Endometrium (tissue), 2 donors: Measurements from ENCODE around the gene FOXO1.

ENCODE experiments used
- FAIRE-seq: peaks from 2 replicates; lab custom pipeline; 2012; peaks lifted over from hg19 to GRCh38; lab: Jason Lieb, UNC
- donor health status: control.
- donor health status: control.

FOXO1 gene

DNA sequence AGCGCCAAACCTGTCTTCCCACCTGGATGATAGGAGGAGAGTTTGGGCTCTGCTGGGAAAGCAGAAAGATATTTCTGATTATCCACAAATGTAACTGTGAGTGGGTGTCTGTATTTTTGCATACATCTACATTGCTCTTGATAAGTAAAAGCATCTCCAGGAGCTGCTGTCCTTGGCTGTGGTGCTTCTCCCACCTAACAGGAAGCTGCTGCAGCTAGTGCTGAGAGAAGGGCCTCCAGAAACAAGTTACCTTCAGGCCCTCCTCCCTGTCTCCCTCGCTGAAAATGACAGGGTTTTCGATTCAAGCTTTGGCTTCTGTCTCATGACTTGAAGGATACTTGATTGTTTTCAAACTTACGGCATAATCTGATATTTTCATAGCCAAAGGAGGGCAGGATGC, 90.1 kb downstream of the FOXO1 start:
- no peak for FAIRE-seq

DNA sequence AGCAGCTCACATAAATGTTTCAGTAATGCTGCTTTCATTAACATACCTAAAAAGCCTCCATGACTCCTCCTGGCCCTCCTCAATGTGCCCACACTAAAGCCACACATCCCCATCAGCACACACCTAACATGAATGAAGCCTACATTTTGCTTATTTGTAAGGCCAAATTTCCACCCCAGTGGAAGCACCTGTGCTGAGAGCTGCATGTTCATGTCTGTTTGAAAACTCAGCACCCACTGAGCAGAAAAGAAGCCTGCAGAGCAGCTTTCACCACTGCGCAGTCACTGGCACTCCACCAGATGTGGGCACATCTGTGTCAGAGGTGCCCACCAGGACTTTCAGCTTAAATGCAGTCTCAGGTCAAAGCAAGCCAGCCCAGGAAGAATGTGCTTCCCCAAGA, 93.5 kb downstream of the FOXO1 start:
- FAIRE-seq: no peak

DNA sequence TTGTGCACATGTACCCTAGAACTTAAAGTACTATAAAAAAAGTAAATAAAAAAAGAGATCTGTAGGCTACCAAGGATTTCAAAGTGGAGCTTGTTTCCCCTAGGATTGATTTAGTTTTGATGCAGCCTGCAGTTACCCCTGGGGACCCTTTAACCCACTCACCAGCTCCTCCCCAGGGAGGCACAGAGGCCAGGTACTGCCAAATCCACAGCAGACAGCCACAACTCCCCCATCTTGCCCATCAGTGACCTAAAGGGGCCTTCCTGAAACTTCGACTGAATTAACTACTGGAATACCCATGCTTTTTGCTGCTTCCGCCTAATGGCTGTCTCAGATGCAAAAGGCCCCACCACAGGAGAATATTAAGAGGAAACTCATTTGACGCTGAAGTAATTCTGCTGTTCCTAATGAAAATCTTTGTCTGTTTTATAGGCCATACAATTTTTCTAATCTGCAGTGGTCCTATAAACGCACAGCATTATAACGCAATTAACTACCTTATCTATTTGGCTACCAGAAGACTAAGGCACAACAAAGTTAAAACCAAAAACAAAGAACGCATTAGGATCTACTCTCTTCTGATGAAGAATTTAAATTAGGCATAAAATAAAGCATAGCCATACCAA, 95.0 kb downstream of the FOXO1 start:
- FAIRE-seq: no peak

DNA sequence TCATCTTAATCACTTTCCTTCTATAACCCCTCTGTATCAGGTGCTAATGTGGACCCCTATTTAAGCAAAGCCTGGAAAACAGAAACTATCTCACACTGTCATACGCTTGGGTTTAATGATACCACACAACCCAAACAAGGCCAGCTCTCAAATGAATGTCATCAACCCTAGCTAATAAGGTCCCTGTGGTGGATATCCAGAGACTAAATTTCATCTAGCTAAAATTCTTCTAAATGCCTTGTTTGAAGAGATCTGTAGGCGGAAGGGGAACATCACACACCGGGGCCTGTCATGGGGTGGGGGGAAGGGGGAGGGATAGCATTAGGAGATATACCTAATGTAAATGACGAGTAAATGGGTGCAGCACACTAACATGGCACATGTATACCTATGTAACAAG, 95.5 kb downstream of the FOXO1 start:
- no peak for FAIRE-seq

DNA sequence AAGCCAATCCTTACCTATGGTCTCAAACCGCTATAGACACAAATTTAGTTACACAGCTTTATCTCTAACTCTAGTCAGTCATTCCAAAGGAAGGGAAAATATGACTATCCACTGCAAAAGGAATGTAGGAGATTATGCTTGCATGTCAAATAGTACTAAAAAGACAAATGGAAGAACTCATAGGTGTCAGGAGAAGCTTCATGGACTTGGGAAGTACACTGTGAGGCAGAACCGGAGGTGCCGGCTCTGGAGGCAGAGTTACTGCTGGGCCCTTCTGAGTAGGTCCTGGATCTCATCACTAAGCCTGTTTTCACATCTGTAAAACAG, 97.5 kb downstream of the FOXO1 start:
- no peak for FAIRE-seq

DNA sequence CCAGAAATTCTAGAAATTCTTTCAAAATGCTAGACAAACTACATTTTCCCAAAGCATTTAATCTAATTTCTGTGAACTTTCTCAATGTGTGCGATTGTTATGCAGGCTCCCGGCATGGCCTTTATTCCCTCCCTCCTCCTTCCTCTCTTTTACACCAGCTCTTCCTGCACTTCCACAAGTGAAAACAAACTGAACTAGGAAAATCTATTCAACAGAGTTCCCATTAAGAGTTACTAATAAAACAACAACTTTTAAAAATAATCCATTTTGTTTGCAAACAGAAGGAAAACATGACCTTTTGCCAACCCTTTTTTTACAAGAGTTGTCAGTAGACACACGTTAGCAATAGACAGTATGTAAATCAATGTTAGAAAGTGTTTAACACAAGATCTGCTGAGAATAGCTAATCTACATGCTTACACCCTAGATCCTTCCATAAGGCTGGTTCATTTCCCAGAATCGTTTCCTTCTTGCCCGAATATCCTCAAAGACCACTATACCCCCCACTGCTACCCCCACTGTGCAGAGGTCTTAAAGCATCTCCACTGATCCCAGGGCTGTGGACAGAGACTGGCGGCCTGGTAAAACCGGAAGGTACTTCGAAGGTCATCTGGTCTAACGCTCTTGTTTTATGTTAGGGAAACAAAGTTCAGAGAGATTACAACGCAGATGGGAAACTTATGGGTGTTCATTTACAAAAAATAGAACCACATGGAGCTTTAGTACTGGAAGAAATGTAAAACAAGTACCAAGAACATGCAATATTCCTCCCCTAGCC, 98.0 kb downstream of the FOXO1 start:
- FAIRE-seq: peak; percentile 78

DNA sequence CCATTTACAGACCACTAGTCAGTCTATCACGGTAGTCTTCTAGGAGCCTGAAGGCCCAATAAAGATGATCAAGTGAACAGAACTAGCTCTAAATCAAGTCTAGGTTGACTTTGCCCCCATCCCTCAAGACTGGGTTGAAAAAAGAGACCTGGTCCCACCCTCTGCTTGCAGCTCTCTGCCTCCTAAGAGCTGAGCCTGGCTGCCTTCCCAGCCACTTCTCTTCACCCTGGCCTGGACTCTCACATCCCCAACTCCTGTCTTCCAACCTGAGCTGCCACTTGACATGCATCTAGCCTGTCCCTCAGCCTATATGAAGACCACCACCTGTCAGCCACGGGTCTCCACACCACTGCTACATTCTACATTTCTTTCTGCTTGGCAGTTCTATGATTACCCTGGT, 99.6 kb downstream of the FOXO1 start:
- no peak for FAIRE-seq

DNA sequence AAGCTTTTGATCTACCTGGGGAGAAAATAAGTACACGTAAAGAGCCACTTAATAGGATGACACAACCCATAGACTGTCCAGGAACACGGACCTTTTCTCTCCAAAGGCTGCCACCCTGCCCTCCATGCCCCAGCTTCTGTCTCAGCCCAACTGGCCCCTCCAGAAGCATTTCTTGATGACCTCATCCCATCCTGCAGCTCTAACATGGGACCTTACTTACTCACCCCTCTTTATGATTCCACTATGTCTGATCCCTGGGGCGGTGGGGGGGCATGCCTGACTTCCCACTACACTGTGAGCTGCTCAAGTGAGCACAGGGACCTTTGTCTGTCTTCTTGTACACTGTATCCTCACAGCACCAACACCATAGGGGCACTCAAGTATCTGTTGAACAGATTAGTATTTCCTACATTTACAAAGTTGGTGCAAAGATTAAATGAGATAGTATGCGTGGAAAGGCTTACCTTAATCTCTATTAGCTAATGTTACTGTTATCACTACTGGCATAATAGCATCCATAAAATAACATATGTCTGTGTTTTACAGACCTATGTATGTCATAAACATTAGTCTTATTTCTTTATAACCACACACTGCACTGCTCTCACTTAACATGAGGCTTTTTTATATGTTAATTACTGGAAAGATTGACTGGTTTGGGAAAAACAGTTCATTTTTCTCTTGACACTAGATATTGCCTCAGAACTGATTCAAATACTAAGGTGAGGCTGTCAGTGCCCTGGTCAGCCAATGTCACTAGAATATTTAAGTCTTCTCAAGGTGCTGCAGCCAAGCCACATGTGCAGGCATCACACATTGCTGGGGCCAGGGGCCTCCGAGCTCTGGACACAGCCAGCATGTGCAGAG, 100.9 kb downstream of the FOXO1 start:
- no peak for FAIRE-seq

DNA sequence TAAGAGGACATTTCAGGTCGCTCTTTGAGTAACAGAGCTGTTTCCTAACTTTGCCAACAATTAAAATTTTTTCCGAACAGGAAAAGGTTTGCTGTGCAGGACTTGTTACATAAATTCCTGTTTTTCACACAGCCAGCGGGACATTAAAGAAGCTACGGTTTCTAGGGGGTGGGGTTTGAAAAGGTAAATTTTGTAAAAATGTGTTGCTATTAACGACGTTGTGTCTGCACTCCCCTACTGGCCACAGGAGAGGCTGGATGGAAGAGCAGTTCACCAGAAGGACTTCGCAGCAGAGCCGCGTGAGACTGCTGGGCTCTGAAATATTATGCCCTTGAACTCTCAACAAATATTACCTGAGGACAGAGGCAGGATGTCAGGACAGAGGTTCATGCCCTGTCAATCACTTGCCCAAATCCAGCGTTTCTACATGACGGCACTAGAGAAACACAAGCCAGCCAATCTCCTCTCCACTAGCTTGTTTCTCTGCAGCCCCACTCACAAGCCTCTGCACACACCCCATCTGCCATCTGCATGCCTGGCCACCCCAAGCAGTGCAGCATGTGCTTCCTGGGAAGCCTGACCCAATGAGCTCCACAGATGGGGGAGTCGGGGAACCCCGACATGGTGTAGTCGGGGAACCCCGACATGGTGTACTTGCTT, 102.0 kb downstream of the FOXO1 start:
- FAIRE-seq: no peak

DNA sequence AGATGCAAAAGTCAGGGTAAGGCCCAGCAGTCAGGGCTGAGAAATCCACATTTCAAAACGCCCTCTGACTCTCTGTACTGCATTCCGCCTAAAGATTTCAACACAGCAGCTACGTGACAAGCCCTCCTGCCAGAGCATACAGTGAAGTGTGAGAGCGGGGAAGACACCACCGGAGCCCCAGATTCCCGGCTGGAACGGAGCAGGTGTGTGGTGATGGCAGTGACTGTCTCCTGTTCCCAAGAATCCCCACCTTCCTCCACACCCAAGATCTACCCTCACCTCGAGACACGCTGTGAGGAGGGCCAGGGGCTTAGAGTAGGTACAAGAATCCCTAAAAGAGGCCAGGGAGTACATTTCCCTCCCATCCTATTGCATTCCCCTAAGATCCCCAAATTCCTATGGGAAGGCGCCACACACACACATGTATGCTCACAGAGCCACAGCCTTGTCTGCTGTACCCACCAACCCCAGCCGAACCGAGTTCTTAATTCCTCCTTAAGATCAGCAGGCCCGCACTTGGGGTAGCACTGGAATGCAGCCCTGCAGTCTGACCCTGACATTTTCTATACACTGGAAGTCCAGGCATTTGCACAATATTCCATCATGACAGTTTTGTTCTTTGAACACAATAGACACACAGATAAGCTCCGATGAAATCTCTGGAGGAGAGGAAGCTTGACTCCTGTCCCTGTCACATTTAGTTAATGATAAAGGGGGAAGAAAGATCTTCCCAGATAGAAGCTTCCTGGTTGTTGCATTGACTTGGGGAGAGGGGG, 102.9 kb downstream of the FOXO1 start:
- FAIRE-seq: no peak

DNA sequence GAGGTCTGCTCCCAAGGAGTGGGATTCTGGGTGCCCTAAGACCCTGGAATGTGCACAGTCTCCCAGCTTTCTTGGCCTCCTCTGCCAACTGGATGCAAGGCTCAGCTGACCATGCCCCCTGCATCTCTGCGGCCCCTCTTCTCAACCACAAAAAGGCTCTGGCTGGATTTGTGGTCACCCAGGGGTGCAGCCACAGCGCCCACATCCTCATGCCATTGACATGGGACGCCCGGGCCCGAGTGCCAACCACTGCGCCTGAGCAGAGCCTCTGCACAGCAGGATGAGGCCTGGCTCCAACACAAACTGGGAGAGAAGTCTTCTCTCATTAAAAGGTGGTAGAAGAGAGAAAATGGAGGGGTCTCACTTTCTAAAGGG, 103.5 kb downstream of the FOXO1 start:
- no peak for FAIRE-seq

DNA sequence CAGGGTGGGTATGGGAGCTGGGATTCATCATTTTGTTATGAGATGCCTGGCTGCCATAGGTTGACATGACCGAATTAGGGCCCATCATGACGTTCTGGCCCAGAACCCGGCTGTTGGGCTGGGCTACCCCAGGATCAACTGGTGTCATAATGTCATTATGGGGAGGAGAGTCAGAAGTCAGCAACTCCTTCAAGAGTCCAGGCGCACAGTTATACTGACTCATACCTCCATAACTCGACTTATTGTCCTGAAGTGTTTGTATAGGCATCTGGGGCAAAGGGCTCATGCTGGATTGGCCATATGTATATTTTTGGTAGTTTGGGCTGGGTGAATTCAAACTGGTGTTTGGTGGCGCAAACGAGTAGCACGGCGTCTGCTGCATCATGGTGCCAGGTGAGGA, 106.5 kb downstream of the FOXO1 start:
- FAIRE-seq: no peak

DNA sequence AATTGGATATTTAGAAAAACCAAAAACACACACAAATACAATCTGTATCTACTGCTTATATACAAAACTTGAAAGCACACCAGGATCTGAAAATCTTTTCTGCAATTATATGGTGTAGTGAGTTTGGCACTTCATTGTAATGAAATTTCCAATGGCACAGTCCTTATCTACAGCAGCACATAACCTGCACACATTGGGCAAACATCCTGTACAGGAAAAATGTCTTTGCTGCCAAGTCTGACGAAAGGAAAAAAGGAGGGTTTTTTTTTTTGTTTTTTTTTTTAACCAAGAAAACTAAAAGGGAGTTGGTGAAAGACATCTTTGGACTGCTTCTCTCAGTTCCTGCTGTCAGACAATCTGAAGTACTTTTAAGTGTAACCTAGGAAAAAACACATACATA, 107.8 kb downstream of the FOXO1 start:
- no peak for FAIRE-seq

DNA sequence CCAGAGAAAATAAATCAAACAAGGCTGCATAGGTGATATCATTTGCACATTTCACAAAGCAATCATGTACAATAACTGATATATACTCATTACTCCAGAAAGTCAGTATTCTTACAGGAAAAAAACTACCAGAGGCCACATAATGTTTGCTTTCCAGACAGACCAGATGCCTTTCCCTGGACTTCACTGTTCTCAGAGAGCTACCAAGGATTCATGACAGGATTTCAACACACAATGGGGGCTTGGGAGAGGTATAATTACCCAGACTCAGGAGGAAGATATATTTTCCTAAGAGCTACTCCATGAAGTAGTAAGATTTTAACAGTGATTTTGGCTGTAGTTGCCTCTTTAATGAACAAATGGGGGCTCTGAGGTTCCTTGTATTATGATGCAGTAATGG, 110.0 kb downstream of the FOXO1 start:
- no peak for FAIRE-seq

DNA sequence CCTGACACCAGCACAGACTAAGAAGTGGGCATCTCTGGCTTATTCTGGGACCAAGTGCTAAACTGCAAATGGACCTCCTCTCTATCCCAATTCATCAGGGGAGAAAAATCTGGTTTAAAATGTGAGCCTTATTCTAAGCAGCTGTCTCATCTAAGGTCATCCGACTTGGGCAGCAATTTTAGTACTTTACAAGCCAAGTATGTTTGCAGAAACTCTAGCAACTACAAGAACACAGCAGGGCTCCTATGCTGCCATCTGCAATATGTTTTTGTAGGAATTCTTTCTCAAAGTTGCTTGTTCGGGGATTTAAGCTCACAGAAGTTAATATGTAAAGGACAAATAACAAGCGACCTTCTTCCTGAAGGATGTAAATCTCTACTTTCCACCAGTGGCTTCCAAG, 113.1 kb downstream of the FOXO1 start:
- no peak for FAIRE-seq

DNA sequence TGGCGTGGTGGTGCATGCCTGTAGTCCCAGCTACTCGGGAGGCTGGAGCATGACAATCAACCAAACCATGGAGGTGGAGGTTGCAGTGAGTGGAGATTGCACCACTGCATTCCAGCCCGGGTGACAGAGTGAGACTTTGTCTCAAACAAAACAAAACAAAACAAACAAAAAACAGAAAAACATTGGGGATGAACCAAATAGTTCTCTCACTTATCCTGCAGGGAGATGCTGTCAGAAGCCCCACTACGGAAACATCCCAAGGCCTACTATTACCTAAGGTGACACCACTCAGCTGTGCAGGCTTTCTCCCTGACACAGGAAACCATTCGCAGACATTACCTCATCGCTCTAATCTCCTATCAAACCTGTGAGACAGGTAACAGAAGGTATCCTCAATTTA, 113.5 kb downstream of the FOXO1 start:
- no peak for FAIRE-seq

DNA sequence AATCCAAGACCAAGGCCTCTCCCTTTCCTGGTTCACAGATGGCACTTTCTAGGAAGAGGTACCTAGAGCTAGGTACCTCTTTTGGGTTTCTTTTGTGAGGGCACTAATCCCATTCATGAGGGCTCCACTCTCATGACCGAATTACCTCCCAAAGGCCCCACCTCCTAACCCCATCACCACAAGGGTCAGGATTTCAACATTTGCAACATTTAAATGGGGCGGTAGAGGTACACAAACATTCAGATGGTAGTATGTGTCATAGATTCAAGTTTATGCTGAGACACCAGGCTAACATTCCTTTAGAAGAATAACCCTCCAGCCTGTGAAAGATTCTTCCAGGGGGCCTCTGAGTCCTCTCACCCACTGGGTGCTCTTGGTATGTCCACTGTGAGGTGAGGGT, 116.3 kb downstream of the FOXO1 start:
- no peak for FAIRE-seq

DNA sequence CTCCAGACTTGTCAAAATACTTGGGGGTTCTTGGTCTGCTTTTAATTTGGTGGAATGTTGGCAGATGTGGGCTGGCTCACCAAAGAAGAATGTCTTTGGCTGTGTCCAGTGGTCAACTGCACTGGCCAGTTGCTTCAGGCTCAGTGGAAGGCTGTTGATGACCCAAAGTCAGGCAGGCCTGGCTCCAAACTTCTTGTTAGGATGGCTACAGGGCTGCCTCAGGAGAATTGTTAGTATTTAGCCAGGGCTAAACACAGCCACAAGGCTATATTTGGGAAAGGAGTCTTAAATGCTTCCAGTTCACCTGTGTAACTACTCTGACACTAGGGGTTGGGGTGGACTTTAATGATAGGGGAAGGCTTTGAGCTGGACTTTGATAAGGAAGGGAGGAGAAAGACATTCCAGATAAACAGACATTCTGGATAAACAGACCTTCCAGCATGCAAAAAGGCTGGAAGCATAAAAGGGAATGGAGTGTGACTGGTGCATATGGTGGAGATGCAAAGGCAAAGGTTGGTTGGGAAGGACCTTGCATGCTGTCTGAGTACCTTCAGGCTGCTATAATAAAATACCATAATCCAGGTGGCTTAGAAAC, 116.8 kb downstream of the FOXO1 start:
- FAIRE-seq: no peak

DNA sequence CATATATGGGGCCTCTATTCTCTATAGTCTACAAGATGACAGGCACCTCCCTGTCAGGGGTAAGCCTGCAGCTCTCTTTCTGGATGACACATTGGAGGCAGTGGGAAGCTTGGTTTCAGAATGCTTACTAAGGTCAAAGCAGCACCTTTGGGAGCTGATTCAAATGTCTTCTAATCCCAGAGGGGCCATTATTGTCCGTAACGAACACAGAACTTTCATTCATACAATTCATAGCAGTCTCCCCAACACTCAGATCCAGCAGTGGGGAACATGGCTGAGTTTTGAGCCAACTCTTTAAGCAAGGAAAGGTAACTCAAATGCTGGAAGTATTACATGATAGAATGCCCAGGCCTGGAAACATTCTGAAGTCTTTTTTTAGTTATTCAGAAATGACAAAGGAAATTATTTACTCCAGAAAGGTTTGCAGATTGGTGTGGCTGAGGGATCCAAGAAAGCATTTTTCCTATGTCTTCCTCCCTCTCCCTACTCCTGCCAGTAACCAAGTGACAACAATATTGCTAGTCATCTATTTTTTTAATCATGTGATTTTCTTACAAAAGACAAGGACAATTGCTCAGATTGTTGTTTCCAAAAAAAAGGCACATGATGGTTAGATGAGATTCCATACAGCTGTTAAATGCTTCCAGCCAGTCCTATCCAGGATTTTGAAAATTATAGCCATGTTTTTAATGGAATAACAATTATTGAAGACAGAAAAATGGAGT, 118.7 kb downstream of the FOXO1 start:
- no peak for FAIRE-seq

DNA sequence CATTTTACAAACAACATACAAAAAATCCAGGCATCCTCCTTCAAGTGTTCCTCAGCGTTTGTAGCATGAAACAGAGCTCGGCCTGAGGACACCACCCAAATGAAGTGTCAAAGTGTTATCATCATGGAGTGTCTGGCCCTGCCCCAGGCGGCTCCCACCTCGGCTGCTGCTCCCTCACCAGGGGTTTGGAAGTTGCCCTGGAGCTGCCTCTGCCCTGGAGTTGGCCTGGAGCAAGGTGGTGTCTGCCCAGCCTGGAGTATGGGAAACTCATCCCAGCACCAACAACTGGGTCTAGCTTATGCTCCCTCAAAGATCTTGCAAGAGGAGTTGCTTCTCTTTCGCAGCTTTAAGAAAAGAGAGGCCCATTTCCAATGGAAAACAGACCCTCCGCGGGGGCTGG, 120.4 kb downstream of the FOXO1 start:
- no peak for FAIRE-seq
